ENCODE results near the gene HGFAC.

Gene HGFAC

GRCh38 chr4:3440979-3441500 lies 728 bp upstream of the HGFAC start:
- no peak for TF ChIP-seq CTCF (IDR thresholded peaks at IDR 0.05; ENCODE audit: low read depth, low read length, missing control alignments)
- no peak overlapping the region for H3K4me3 ChIP-seq (replicated peaks; ENCODE audit: low read depth, low read length)
- DNase-seq (ENCODE audit: extremely low read depth, low read depth): no peak

- DNase-seq (ENCODE audit: extremely low read depth, low read depth): no peak
- TF ChIP-seq CTCF (IDR thresholded peaks at IDR 0.05; ENCODE audit: low read depth, low read length, missing control alignments): no peak
- H3K4me3 ChIP-seq (replicated peaks; ENCODE audit: low read depth, low read length): no peak overlapping the region
Measured at GRCh38 chr4:3442460-3442958, 741 bp downstream of the HGFAC start.

- TF ChIP-seq CTCF (IDR thresholded peaks at IDR 0.05; ENCODE audit: low read depth, low read length, missing control alignments): peak; percentile 93
- DNase-seq (ENCODE audit: extremely low read depth, low read depth): no peak
- no peak overlapping the region for H3K4me3 ChIP-seq (replicated peaks; ENCODE audit: low read depth, low read length)
Measured at GRCh38 chr4:3442959-3443749, 1.4 kb downstream of the HGFAC start.

GRCh38 chr4:3443750-3444309 lies 2.1 kb downstream of the HGFAC start:
- no peak for DNase-seq (ENCODE audit: extremely low read depth, low read depth)
- TF ChIP-seq CTCF (IDR thresholded peaks at IDR 0.05; ENCODE audit: low read depth, low read length, missing control alignments): no peak
- no peak overlapping the region for H3K4me3 ChIP-seq (replicated peaks; ENCODE audit: low read depth, low read length)

GRCh38 chr4:3444351-3445110 lies 2.8 kb downstream of the HGFAC start:
- DNase-seq (ENCODE audit: extremely low read depth, low read depth): no peak
- H3K4me3 ChIP-seq (replicated peaks; ENCODE audit: low read depth, low read length): no peak overlapping the region
- no peak for TF ChIP-seq CTCF (IDR thresholded peaks at IDR 0.05; ENCODE audit: low read depth, low read length, missing control alignments)

GRCh38 chr4:3445111-3445820 lies 3.5 kb downstream of the HGFAC start:
- no peak for TF ChIP-seq CTCF (IDR thresholded peaks at IDR 0.05; ENCODE audit: low read depth, low read length, missing control alignments)
- DNase-seq (ENCODE audit: extremely low read depth, low read depth): no peak
- no peak overlapping the region for H3K4me3 ChIP-seq (replicated peaks; ENCODE audit: low read depth, low read length)
